D341Med (cell line): ENCODE measurements around the gene ELMO1.

Source experiments
- DNase-seq: peaks from one replicate; pipeline ENCODE4 v3.0.0; 2012; ENCODE audit warnings: low spot score

Gene ELMO1

DNA sequence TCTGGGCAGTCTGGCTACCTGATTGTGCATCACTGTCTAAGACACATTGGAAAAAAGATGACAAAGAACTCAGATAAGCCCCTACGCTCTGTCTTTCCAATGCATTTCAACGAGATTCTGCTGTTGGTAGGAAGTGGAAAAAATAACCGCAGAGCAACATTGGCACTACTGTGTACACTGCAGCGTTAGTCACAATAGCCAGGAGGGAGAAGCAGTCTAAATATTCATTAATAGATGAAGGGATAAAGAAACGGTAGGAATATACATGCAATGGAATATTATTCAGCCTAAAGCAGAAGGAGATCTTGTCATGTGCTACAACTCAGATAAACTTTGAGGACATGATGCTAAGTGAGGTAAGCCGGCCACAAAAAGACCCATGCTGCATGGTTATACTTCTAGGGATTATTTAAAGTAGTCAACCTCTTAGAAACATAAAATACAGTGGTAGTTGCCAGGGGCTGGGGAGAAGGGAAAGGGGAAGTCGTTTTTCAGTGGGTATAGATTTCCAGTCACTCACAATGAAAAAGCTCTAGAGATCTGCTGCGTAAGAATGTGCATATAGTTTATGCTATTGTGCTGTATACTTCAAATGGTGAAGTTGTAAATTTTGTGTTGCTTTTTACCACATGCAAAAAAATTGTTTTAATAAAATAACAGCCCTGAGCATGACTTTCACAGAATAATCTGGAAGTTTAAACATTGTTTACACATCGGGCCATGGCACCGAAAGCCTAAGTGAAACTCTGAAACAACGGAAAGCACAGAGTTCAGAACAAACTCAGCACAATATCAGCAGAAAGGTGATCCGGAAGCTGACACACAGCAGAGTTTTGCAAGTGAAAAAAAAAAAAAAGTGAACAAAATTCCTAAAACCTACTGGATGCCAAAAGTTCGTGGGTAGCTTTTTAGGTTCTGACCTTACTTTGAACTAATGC lies 40.1 kb downstream of the ELMO1 start:
- no peak for DNase-seq

DNA sequence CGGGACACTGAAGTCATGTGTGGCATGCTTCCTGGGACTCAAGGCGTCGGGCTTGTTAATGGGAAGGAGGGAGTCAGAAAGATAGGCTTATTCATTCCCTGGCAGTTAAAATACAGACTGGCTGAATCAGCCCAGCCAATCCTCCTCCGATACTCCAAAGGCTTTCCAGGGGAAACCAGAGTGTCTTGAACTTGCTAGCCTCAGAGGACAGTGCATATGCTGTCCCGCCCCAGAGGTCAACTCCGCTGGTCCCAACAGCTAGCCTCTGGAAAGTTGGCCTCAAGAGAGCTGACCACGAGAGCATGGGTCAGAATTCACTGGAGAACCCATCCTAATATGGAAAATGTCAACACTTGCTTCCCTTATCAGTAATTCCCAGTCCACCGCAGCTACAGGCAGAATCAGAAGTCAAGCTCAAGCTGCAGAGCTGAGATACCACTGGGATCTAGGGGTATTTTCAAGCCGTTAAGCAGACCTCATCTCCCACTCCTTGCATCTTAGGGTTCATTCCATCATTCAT lies 43.0 kb downstream of the ELMO1 start:
- no peak for DNase-seq

DNA sequence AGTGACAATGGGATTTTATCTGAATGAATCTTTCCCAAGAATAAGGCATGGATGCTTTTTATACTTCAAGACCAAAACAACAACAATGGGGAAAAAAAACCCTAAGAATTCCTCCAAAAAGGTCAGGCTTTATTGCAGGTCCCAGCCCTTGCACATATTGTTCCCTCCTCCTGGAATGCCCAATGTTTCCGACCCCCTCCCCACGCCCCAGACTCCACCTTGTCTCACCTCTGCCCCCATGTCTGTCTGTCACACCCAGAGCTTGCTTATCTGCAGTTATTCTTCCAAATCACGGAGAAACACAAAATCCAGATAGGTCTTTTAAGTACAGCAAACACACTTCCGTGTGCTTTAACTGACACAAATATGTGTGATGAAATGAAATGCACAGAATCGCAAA lies 43.5 kb downstream of the ELMO1 start:
- DNase-seq = no peak

DNA sequence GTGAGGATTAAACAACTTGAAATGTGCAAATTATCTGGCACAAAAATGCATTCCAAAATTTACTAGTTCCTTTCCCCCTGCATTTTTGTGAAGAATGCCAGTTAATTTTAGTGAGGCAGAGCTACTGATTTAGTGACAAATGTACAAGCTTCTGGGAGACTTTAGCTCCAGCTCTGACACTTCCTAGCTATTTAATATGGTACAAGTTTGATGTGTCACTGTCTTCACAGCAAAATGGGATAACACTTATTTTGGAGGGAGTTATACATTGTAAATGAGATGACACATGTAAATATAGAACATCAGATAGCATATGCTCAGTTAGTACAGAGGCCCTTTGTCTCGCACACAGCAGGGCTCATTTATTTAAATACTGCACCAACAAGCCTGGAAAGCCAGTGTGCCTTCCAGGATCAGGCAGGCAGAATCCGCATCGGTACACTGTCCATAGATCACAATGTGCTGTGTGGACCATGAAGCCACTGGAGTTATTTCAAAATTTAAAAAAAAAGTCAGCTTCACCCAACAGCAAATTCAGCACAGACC lies 48.7 kb downstream of the ELMO1 start:
- DNase-seq = no peak

DNA sequence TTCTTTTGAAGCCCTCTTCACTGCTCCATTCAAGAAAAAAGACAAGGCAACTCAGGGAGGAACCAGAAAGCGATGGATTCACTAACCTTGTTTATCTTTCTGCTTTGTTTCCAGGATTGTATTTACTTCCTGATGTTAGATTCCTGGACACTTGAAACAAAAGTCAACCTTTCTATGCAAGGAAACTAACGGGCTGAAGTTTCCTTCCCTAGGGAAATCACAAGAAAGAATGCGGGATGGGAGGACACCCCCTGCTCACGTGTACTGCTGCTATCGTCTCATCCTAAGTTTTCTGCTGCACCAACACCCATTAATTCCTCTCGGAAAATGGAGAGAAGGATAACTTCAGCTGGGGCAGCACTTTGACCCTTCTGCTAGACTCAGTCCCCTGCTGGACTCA lies 50.3 kb downstream of the ELMO1 start:
- DNase-seq = no peak

DNA sequence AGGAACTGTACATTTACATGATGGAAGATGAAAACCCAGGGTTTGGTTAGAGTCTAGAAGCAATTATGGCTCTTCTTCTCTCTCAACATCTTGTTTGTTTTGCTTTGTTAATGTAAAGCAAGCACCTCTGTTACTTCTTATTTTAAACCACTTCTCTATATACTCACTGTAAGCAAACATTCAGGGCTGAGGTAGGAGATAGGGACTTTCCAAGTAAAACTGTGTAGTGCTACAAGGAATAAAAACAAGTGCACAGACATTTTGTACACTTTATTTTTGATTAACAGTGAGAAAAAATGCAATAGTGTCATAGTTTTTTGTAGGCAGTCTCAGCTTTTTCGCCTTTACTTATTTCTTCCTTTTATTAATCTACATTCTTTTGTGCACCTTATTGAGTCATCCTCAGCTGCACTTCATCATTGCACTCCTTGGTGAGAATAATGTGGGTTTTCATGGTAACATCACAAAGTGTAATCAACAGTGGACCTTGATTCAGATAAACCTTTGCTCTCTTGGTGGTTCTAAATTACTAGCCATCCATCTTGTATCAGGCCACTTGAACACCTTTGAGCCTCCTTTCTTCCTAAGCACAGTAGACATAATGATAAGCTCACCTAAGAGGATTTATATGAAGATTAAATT lies 52.9 kb downstream of the ELMO1 start:
- no peak for DNase-seq

DNA sequence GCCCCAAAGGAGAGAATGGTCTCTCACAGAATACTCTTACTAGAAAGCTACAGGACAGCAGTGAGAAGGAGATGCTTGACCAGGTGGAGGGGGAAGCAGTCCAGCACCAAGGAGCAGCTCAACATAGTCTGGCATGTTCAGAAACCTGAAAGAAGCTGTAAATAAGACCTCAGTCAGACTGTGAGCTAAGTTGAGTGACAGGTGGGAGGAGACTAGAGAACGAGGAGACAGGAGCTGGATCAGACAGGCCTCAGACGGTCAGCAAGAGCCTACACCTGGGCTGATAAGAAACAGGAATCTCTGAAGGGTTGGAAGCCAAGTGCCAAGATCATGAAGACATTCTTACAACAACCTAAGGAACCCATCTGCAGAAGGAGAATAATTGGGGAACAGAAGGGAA lies 54.5 kb downstream of the ELMO1 start:
- no peak for DNase-seq

DNA sequence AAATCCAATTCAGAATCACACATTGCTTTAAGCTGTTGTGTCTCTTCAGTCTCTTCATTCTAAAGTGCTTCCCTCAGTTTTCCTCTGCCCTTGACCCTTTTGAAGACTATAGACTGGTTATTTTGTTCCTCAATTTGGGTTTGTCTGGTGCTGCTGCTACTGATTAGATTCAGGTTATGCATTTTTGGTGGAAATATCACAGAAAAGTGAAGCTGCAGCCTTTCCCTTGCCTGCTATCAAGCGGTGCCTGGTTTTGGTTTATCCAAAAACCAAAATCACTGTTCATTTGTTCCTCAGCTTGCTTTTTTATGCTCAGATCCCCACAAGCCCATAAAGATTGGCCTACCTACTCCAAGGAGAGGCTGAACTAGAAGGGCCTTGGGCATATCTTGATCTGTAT lies 55.2 kb downstream of the ELMO1 start:
- no peak for DNase-seq

DNA sequence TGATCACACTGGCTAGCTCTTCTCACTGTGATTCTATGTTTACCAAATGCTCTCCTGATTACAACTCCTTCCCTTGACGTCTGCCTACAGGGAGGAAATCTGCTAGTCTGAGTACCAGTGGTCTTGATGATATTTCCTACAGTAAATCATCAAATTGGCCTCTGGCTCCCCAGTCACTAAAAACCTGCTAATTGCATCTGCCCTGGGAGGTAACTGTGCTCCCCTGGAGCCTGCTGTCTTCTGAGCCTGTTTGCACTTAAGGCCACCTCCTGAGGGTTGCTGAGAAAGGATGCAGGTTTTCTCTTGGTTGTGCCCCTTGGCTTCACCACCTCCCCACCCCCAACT lies 56.0 kb downstream of the ELMO1 start:
- DNase-seq = no peak

DNA sequence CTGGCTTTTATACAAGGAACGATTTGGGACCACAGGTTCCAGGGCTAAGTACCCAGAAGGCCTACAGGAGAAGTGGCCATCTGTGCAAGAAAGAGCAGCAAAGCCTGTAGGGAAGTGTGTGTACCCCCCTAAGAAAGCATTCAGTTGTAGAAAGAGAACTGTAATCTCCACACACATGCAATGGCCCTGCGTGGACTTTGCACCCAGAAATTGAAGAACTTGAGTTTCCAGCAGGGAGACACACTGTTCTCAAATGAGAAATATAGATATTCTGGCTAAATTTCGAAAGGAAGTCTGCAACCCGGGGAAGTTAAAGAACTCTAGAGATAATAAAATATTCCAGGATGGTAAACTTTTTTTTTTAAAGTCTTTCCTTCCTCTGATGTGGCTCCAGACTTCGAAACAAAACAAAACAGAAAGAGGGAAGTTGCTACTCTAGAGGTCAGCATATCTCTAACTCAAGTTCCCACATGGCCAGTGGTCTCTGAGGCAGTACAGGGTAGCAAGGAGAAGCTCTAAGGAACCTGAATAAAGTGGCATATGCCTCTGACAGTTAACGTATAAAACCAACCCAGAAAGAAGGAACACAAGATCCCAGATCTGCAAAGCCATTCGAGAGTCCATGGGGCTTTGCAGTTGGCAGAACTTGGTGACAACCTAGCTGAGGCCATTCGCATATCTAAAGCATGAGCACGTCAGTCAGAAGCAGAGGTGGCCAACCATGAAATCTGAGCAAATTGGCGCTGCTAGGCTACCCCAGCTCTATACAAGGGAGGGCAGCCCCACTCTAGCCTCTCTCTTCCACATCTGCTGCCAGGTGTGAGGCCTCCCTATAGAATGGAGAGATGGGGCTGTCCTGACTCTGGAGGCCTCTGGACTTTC lies 56.6 kb downstream of the ELMO1 start:
- DNase-seq = no peak

DNA sequence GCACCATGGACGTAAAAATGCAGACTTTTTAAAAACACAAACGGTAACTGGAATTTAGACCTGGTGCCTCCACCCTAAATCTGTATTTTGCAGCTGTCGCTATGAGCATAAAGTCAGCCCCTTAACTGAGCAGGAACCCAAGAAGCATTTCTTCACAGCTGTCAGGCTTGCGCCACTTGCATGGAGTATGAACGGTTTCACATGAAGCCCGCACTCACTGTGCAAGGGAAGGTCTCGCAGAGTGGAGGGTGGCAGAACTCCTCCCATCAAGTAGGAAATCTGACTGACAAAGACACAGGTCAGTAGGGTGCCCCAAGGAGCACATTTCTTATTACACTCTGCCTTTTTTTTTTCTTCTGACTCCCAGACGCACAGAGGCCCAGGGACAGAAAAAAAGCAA lies 58.5 kb downstream of the ELMO1 start:
- DNase-seq = no peak

DNA sequence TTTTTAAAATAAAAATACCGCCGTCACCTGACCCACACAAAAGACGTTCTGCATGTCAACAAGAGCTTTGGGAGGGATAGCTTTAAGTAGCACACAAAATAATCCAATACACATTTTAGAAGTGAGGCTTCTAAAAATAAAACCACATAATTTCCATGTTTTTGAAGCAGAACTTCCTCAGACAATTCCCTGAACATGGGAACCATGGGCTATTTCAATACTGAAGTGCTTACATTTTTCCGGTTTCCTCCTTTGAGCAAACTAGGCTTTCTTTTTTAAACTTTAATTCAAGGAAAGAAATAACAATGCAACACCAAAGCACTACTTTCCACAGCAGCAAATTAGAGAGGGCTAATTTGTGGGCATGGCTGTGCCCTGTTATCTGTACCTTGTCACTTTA lies 59.9 kb downstream of the ELMO1 start:
- DNase-seq = no peak

DNA sequence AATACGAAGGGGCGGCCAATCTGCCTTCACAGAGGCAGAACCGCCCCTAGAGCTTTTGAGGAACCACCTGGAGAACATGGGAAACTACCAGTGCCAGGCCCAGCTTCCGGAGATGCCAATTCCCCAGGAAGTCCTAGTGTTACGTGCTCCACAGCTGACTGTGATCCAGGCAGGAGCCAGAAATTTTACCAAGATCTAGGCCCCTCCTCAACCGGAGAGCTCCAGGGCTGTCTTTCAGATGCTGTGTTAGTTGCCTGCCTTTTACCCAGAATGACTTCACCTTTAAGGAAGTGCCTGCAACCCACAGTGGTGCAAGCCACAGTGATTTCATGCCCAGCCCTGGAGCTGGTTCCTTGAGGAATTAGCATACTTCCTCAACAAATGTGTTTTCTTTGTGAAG lies 62.9 kb downstream of the ELMO1 start:
- DNase-seq = no peak

DNA sequence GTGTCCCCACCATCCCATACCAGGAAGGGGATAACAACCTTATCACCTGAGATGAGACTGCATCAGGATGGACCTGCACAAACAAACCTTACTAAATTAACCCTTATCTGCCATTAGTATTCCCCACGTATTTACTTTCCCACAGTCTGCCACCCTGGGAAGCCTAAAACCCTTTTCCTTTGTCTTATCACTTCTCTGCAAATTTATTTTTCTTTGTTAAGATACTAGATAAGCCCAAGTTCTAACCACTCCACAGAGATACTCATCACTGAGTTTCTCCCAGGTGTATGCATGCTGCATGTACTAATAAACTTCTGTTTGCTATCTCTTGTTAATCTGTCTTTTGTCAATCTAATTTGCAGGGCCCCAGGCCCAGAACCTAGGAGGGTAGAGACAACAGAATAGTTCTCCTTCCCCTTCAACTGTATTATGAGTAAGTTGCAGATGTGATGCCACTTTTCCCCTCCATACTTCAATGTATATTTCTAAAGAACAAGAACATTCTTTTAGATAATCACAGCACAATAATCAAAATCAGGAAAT lies 66.0 kb downstream of the ELMO1 start:
- no peak for DNase-seq

DNA sequence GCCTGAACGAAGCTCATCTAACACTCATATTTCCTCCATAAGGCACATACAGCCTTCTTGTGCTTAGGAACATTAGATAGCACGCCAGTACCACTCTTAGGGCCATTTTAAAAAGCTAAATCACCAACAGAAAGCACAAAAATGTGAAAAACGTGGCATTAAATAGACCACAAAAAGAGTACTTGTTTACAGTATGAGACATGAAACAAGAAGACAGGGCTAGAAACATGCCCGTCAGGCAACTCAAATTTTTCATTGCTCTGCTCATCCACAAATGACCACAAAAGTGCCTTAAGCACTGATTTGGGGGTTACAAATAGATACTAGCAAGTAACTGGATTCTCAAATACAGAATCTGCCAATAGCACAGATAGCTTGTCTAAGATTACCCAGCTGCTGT lies 67.8 kb downstream of the ELMO1 start:
- DNase-seq = no peak

DNA sequence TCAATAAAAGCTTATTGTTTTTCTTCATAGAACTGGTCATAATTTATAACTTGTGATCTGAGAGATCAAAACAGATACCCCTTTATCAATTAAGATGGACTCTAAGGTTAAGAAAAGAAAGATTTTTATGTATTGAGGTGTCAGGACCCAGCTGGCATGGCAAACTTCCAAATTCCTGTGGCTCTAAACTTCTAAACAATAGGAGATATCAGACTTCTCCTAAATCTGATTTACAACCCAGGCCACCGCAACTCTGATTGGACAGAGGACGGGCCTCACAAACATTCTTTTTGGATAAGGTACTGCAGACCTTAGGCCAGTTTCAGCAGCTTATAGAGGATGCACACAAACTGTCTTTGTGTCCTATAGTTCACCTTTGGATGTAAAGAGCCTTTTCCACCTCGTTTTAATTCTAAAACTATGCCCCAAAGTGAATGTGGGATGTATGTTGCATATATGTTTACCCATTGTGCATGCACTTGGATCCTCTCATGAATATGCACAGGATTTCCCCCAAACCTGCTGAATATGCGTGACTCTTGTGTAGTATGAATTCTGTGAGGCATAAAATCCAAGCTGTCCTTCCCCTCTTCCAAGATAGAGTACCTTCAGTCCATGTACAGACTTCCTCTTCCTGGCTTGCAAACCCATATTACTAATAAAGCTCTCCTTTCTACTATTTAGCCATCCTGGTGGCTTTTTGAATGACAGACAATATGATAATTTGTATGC lies 69.0 kb downstream of the ELMO1 start:
- DNase-seq = no peak

DNA sequence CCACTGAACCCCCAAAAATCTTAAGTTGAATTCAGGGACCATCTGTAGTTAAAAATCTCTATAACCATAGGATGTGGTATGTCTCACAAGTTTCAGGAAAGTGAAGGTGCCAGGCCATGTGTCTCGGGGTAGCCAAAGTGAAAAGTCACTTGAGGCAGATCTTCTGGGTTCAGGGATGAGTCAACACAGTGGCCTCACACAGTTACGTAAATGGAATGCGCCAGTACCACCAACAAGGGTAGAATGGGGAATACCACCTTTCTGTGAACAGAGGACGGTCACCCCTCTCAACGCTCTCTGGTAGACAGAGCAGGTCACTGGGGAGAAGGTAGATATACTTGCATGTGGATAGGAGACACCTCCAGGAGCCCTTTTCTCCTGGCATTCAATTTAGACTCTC lies 71.4 kb downstream of the ELMO1 start:
- DNase-seq = no peak

DNA sequence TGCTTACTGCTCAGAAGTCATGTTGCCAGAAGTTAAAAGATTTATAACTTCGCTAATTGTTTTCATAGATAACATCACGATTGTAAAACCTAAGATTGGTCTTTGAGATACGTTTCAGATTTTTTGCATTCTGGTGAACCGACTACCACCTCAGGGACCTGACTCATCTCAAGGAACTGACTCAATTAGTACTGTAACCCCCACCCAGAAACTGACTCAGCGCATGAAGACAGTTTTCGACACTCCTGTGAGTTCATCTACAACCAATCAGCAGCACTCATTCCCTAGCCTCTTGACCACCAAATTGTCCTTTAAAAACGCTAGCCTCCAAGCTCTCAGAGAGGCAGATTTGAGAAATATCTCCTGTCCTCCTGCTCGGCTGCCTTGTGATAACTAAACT lies 72.3 kb downstream of the ELMO1 start:
- DNase-seq = no peak

DNA sequence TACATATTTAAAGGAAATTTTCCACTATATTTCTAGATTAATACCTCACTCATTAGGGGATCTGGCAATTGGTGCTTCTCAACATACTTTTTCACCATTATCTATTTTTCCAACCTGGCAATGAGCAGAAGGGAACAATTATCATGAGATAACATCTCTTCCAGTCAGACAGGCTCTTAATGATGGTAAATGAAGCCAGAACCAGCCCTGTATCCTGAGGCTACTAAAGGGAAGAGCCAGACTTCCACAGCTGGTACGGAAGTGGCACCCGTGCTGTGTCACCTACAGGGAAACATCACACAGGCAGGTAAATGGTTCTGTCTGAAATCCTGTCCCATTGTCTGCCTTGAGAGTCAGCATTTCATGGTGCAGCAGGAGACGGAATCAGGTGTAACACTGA lies 75.9 kb downstream of the ELMO1 start:
- DNase-seq = no peak

DNA sequence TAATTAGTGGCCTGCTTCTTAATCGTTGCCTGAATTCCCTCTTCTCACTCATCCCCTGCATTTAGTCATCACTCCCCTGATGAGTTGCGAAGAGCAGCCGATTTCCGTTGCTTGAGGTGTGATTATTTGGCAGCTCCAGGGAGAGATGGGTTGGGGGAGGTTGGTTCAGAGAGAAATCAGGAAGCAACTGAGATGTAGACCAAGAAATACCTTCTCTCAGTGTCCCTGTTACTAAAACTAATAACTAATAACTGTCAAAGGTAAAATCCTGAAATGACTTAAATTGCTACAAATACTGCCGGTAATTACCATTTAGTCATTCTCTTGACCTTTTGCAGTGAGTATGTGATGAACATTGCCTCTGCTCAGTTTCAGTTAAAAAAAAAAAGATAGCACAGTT lies 76.9 kb downstream of the ELMO1 start:
- no peak for DNase-seq

DNA sequence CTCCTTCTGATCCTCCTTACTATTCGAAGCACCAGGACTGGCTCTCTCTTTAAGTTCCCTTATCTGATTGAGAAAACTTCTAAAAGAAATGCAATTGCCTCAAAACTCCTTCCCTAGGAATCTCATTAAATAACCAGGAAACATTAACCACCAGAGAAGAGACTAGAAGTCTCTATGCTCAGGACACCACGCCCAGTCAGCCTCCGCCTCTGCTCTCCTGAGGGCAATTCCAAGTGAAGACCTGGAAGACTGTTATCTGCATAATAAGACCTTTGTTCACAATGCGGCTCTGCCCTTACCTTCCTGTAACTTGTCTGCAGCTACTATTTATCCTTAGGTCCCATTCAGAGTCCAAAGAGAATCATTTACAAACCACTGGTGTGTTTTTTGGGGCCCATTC lies 78.8 kb downstream of the ELMO1 start:
- DNase-seq = no peak
